Germinal center (tissue), 1 donor: ENCODE results near the gene PDLIM5.
"Not testable (repeated sequence)": the region's sequence is repeated elsewhere in the genome, so short reads cannot be mapped to it uniquely, and the experiment has no call there.

Experiments
- DNase-seq: peaks from one replicate; pipeline ENCODE4 v3.0.0; 2012; ENCODE audit warnings: mixed read lengths, low spot score

PDLIM5 gene

GRCh38 chr4:94495408-94495807, 43.7 kb downstream of the PDLIM5 start:
- no peak for DNase-seq

GRCh38 chr4:94497690-94498089, 45.9 kb downstream of the PDLIM5 start:
- DNase-seq: no peak

GRCh38 chr4:94498502-94498901, 46.8 kb downstream of the PDLIM5 start:
- DNase-seq: no peak

- DNase-seq: no peak
Measured at GRCh38 chr4:94500685-94501084, 48.9 kb downstream of the PDLIM5 start.

GRCh38 chr4:94504545-94504944, 52.8 kb downstream of the PDLIM5 start:
- DNase-seq: no peak

- DNase-seq: no peak
Measured at GRCh38 chr4:94506822-94507221, 55.1 kb downstream of the PDLIM5 start.

GRCh38 chr4:94507281-94507680, 55.5 kb downstream of the PDLIM5 start:
- no peak for DNase-seq

- DNase-seq: no peak
Measured at GRCh38 chr4:94507708-94508107, 56.0 kb downstream of the PDLIM5 start.

GRCh38 chr4:94508296-94508695, 56.6 kb downstream of the PDLIM5 start:
- DNase-seq: no peak

- DNase-seq: no peak
Measured at GRCh38 chr4:94508806-94509205, 57.1 kb downstream of the PDLIM5 start.

- DNase-seq: no peak
Measured at GRCh38 chr4:94511591-94511990, 59.8 kb downstream of the PDLIM5 start.

- DNase-seq: not testable (repeated sequence)
Measured at GRCh38 chr4:94513532-94513931, 61.8 kb downstream of the PDLIM5 start.

- DNase-seq: no peak
Measured at GRCh38 chr4:94515365-94515764, 63.6 kb downstream of the PDLIM5 start.

- DNase-seq: no peak
Measured at GRCh38 chr4:94516067-94516466, 64.3 kb downstream of the PDLIM5 start.

GRCh38 chr4:94516999-94517398, 65.3 kb downstream of the PDLIM5 start:
- DNase-seq: no peak

GRCh38 chr4:94517492-94517891, 65.8 kb downstream of the PDLIM5 start:
- DNase-seq: no peak

- DNase-seq: no peak
Measured at GRCh38 chr4:94519019-94519418, 67.3 kb downstream of the PDLIM5 start.

- DNase-seq: no peak
Measured at GRCh38 chr4:94519925-94520789, 68.4 kb downstream of the PDLIM5 start.

GRCh38 chr4:94523033-94523580, 71.4 kb downstream of the PDLIM5 start:
- no peak for DNase-seq

- DNase-seq: no peak
Measured at GRCh38 chr4:94523617-94524016, 71.9 kb downstream of the PDLIM5 start.

- DNase-seq: no peak
Measured at GRCh38 chr4:94525993-94526728, 74.4 kb downstream of the PDLIM5 start.

- DNase-seq: no peak
Measured at GRCh38 chr4:94527556-94528233, 76.0 kb downstream of the PDLIM5 start.
